NCI-H526 treated with DMSO at 0.1 percent for 48 hours (cell line): Measurements from ENCODE around the gene ZMYM4.
"Not testable (repeated sequence)": the region's sequence is repeated elsewhere in the genome, so short reads cannot be mapped to it uniquely, and the experiment has no call there.

Experiments used
- DNase-seq: peaks from one replicate; lab custom pipeline; 2025; lab: John Stamatoyannopoulos, UW

The ZMYM4 gene

DNA sequence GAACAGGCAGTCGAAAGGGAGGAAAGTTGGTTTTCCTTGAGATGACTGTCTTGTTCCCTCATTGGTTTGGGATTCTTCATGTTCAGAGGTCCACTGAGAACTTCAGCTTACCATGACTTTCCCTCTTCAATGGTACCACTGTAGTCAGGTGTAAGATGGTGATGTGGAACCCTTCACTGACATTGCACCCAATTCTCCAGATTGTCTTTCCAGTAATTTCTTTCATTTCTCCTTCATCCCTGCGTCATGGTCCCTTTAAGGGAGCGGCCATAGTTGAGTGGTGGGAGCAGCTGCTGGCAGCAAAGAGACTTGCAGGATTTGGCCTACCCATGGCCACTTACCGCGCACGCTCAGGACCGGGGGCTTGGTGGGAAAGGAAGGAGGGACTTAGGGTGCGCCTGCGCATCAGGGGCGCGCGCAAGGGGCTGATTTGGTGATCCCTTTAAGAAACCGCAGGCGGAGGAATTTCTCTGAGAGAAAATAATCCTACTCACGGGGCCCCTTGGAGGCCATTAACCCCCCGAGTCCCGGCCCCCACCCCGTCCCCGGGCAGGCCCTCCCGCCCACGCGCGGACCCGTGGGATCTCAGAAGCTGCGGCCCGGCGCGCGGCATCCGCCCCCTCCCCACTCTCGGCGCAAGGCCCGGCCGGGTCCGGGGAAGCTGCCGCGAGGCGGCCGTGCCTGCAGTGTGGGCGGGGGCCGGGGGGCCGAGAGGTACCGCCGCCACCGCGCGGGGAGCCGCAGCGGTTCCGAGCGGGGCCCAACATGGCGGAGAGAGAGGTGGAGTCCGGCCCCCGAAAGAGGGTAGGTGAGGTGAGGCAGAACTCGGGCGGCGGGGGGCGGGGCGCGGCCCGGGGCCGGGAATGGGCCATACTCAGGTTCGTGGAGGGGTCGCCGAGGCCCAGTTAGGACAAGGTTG lies at the start of gene ZMYM4:
Gene ZMYM4 (plus strand): TSS at position 428 of the 919 bp plus-strand sequence. CDS start 338 bp downstream, at position 766.
- peak; percentile 95 for DNase-seq

DNA sequence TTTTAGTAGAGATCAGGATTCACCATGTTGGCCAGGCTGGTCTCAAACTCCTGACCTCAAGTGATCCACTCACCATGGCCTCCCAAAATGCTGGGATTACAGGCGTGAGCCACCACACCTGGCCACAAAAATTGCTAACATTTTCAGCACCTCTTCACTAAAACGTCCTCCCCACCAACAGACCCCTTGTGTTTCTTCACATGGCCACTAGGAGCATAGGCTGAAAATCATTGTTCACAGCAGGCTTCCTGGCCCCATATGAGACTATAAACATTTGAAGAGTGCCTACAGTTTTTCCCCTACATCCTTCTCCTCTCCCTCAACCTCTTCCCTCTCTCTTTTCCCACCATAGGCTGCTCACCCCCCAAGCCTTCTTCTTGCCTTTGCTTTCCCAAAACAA lies 47.5 kb upstream of the ZMYM4 start:
- peak; percentile 9 for DNase-seq

DNA sequence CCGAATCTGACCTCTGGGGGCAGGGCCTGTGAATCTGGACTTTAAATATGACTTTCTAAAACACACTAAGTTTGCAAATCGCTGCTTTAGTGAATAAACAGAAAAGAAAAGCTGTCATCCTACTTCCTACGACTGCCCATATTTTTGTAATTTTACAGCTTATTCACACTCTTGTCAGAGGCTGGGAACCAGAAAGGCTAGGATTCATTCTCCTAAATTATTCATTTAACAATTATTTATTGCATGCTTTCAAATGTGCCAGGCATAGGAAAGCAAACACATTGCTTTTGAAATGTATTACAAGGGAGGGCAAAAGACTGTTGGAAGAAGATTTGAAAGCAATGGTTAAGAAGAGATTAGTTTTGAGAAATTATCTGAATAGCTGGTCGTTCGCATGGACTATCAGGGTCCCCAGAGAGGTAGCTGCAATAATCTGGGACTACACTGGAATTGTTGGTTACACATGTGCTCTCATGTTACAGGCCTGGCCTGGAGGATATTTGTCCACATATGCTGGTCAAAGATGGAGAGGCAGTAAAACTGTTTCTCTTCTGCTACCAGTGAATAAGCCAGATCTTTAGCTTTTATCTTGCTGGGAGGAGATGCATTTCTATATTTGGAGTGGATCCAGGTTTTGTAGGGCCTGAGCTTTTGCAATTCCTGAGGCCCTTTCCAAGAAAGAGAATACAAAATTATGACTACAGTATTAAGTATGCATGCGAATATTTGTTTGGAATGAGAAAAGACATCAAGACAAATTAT lies 46.0 kb upstream of the ZMYM4 start:
- DNase-seq = no peak

DNA sequence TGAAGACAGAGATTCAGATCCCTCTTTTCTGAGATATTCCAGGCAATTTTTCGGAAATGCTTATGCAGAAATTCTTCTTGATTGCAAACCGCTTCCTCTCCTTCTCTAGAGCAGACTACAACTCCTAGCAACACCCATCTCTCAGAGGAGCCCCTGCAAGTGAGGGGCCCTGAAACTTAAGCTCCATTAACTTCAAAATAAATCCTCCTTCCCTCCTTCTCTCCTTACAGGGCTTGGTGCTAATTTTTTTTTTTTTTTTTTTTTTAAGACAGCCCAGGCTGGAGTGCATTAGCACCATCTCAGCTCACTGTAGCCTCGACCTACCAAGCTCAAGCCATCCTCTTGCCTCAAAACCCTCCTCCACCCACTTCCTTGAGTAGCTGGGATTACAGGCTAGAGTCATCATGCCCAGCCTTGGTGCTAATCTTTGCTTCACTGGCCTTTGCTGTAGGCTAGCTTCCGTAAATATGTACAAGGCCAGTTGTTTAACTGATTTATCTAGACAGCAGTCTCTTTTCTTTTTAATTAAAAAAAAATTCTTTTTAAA lies 45.4 kb upstream of the ZMYM4 start:
- DNase-seq = no peak

DNA sequence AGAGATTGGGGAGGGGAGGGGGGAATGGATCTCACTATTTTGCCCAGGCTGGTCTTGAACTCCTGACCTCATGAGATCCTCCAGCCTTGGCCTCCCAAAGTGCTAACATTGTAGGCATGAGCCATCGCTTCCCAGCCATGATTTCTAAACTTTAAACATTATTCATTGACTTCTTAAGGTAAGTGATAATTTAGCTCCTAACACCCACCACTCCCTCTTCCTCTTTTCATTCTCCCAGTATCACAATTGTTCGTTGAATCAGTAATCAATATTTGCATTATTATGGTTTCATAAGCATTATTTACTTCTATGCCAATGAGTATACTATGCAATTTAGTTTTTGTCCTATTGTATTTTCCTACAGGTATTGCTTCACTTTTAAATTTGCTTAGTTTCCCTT lies 42.0 kb upstream of the ZMYM4 start:
- DNase-seq = no peak

DNA sequence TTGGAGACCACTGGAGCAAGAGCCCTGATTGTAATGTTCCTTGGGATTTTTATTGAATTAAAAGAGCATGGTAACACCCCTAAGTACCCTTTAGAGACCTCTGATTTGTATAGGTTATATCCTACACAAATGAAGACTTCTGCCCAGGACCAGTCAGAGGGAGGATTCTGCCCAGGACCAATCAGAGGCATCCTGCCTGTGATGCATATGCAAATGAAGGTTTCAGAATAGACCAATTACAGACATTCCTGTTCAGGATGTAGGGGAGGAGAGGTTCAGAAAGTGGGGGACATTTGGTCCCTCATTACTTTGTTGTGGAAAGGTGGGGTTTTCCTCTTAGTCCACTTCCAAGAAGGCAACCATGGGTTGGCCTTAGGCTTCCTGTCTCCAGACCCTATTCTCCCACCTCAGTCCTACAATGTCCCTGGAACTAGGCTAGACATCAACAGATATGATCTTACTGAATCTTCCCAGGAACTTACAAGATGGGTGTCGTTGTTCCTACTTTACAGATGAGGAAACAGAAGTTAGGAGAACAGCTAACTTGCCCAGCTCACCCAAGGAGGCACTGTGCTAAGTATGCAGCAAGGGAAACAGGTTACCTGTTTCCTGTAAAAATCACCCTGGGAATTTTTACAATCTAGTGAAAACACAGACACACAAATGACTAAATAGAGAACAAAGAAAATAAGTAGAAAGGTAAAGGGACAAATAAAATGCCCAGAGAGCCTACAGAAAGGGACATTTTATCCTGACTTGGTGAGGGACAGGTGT lies 38.7 kb upstream of the ZMYM4 start:
- DNase-seq = no peak

DNA sequence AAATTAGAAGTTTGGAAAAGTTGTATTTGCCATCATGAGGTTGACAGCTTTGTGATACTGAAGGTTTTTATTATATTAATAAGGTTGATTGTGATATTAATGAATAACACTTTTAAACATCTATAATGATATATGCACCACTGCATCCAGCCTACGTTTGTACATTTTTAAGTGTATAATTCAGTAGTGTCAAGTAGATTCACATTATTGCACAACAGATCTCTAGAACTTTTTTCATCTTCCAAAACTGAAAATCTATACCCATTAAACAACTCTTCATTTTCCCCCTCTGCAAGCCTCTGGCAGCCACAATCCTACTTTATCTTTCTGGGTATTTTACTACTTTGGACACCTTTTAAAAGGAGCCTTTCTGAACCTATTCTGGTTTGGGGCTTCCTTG lies 37.2 kb upstream of the ZMYM4 start:
- DNase-seq = no peak

DNA sequence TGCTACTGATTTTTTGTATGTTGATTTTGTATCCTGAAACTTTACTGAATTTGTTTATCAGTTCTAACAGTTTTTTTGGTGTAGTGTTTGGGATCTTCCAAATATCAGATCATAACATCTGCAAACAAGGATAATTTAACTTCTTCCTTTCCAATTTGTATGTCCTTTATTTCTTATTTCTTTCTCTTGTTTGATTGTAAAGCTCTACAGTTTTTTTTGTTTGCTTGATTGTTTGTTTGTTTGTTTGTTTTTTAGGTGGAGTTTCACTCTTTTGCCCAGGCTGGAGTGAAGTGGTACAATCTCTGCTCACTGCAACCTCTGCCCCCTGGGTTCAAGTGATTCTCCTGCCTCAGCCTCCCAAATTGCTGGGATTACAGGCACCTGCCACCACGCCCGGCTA lies 31.7 kb upstream of the ZMYM4 start:
- not testable (repeated sequence) for DNase-seq

DNA sequence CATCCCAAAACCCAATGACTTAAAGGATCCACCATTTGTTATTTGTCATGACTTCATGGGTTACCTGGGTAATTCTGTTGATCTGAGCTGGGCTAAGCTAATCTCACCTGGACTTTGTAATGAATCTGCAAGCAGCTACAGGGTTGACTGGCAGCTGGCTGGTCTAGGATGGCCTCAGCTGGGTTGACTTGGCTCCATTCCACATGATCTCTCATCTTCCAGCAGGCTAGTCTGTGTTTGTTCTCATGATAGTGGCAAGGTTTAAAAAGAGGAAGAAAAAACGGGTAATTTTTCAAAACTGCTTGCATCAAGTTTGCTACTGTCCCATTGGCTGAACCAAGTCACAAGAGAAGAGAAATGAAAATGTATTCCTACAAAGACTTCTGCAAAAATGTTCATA lies 24.8 kb upstream of the ZMYM4 start:
- DNase-seq = no peak

DNA sequence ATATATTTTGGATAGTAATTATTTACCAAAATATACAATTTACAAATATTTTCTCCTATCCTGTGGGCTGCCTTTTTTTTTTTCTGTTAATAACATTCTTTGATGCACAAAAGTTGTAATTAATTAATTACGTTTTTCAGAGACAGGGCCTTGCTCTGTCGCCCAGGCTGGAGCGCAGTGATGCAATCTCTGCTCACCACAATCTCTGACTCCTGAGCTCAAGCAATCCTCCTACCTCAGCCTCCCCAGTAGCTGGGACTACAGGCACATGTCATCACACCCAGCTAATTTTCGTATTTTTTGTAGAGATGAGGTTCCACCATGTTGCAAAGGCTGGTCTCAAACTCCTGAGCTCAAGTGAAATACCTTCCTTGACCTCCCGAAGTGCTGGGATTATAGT lies 21.3 kb upstream of the ZMYM4 start:
- DNase-seq = no peak

DNA sequence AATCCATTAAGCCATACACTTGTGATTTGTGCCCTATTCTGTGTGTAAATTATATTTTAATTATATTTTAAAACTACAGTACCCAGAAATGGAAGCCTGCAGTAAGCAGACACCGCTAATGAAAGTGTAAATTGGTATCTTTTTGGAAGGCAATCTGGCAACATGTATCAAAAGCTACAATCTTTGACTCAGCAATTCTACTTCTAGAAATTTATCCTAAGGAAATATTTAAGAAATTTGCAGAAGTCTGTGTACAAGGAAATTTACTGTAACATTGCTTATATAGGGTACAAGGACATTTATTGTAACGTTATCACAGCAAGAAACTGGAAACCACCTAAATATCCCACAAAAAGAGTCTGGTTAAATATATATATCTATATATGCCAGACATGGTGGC lies 14.6 kb upstream of the ZMYM4 start:
- DNase-seq = no peak

DNA sequence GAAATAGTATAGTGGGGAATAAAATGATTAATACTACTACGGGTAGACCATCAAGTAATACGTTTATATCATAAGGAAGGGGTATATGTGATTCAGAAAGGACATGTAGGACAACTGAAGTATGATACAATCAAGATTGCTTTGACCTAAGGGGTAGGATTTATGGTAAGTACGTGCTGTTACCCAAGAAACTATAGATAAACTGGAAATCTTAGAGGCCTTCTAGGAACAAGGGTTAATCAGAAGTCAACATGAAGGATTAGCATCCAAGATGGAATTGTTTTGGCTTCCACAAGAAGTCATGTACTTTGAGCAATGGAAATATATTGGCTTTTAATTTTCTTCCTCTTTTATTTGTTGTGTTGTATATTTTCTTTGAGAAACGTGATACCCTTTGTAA lies 13.2 kb upstream of the ZMYM4 start:
- no peak for DNase-seq

DNA sequence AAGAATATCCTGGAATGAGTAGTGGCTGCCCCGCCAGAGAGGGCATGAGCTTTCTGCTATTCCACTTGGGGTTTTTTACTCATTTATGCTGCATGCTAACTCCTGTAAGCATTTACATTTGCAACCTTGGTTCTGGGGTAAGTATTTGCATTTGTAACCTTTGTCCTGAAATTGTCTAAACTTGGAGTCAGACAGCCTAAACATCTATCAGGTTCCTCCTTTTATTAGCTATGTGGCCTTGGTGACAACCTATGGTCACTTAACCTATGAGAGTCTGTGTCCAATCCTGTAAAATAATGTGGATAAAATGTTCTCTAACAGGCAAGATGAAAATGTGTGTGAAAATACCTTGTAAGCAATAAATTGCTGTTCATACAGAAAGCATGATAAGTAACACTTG lies 8.9 kb upstream of the ZMYM4 start:
- no peak for DNase-seq

DNA sequence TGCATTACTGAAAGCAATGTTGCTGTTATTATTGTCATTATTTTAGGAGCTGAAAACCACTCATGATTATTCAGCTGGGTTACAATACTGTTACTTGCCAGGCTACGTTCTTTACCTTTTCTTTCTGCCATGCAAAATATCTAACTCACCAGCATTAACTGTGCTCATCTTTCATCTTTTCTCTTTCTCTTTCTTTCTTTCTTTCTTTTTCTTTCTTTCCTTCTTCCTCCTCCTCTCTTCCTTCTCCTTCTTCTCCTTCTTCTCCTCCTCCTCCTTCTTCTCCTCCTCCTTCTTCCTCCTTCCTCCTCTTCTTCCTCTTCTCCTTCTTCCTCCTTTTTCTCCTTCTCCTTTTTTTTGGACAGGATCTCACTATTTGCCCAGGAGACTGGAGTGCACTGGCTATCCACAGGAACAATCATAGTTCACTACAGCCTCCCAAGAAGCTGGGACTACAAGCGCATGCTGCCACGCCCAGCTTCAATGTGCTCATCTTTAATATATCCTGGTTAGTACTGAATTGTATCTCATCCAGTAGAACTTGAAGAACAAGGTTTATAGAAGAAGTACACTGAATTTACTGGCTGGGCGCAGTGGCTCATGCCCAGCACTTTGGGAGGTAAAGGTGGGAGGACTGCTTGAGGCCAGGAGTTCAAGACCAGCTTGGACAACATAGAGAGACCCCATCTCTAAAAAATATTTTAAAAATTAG lies 6.9 kb upstream of the ZMYM4 start:
- no peak for DNase-seq

DNA sequence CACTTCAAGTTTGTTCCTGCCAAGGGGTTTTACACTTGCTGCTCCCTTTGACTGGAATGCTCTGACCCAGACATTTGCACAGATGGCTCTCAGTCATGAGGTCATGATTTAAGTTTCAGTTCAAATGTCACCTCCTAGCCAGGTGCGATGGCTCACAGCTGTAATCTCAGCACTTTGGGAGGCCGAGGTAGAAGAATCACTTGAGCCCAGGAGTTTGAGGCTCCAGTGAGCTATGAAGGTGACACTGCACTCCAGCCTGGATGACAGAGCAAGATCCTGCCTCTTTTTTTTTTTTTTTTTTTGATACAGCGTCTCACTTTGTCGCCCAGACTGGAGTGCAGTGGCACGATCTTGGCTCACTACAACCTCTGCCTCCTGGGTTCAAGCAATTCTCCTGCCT lies 4.5 kb upstream of the ZMYM4 start:
- DNase-seq = no peak

DNA sequence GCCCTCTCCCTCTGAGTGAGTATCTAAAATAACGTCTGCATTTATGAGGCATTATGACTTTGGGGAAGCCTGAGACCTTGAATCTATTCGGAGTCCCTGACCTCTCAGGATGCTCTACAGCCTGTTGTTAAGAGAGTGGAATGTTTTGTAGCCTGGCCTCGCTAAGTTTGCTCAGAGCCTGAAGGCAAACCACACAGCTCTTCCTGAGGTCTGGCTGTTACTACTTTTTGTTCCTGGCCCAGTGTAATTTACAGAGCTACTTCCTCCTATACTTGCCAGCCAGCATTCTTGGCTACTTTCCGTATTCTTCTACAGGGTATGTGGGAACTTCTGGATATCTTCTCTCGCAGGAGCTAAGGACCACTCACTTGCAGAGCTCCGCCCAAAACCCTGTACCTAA lies 3.6 kb upstream of the ZMYM4 start:
- no peak for DNase-seq

DNA sequence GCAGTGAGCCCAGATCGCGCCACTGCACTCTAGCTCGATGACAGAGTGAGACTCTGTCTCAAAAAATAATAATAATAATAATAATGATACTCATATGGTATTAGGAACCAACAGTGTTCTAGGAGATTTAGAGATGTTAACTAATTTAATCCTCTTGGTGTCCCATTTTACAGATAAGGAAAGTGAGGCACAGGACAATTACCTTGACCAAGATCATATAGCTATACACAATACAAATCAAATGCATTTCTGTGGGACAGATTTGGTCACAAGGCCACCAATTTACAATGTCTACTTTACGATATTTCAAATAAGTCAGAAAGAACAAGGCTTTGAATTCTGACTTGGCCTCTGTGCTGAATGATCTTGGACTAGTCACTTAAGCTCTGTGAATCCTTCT lies 2.2 kb upstream of the ZMYM4 start:
- no peak for DNase-seq

DNA sequence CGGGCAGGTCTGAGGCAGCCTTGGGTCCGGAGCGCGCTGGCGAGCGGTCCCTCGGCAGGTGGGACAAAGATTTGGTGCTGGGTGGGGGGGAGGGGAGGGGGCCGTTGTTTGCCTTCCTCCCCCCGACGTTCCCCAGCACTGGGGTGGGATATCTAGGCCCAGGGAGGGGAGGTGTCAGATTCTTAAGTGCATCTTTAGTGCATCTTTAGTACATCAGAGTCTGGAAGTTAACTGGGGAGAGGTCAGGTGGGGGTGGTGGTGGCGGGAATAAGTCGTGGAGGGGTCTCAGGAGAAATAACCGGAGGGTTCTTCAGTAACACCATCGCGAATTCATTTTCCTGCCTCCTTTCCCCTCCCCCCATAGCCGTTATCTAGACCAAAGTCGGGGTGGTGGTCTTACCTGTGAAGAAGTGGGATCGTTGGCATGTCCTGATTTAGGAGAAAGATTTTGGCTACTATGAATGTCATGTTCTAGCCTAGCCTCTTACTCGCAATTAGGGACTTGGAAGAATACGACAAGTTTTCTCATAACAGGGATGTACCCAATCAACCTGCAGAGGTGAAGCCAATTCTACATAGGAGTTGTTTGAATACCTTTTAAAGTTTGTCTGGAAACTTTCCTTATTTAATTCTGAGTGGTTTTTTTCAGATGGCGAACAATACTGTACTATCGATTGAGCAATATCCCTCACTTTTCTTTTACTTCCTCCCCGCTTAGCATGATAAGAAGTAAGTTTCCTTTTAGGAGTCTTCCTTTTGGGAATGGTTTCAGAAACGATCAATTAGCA lies 886 bp downstream of the ZMYM4 start:
- no peak for DNase-seq

DNA sequence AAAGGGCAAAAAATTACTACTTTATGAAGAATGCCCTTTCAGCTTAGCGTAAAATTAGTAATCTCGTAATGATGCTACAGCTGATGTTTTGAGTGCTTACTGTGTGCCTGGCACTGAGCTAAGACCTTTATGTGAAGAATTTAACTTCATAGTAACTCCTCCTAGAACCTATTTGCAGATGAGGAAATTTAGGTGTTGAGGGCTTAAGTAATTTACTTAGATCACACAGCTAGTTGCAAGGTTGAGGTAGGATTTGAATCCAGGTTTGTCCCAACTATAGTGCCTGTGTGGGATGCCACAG lies 1.4 kb downstream of the ZMYM4 start:
- no peak for DNase-seq

DNA sequence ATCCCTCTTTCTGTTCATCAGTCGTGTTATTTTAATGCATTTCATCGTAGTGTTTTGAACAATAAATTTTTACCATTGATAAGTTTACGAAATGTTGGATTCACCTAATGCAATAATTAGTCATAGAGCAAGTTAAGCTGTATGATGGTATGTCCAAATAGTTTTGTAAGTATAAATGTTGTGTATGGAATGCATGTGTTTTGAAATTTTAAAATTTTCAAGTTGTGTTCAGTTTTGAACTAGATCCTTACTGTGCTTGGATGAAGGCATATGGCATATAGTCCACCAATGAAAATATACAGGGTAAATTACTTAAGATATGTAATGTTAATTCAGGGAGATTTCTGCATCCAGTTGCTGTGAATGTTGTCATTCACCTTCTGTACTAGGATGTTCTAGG lies 2.3 kb downstream of the ZMYM4 start:
- no peak for DNase-seq

DNA sequence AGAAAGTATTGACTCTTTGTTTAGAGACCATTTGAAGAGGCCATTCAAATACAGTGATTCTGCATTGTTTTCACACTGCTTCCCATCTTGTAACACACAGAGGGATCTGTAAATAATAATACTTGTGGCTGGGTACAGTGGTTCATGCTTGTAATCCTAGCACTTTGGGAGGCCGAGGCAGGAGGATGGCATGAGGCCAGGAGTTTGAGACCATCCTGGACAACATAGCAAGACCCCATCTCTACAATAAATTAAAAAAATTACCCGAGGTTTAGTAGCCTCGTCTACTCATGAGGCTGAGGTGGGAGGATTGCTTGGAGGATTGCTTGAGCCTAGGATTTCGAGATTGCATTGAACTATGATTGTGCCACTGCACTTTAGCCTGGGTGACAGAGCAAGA lies 5.7 kb downstream of the ZMYM4 start:
- DNase-seq = no peak
